GM08714 (cell line): ENCODE data around the gene ADAMTSL1.

Source experiments
- H3K4me3 ChIP-seq: fragments of 200-500 bp; sonication (Bioruptor generic); 2 replicates; pipeline ENCODE4 v1.5.1; 2014; ENCODE audit warnings: mild to moderate bottlenecking, low read length, inconsistent platforms
- ZNF274 ChIP-seq: IDR thresholded peaks from 2 replicates; pipeline ENCODE4 v1.6.1; 2012; ENCODE audit warnings: mild to moderate bottlenecking, low read depth, low read length

The ADAMTSL1 gene

GRCh38 chr9:18507151-18507550 is 33.2 kb downstream of the ADAMTSL1 start:
- TF ChIP-seq ZNF274: no peak
- no peak overlapping the region for H3K4me3 ChIP-seq

DNA sequence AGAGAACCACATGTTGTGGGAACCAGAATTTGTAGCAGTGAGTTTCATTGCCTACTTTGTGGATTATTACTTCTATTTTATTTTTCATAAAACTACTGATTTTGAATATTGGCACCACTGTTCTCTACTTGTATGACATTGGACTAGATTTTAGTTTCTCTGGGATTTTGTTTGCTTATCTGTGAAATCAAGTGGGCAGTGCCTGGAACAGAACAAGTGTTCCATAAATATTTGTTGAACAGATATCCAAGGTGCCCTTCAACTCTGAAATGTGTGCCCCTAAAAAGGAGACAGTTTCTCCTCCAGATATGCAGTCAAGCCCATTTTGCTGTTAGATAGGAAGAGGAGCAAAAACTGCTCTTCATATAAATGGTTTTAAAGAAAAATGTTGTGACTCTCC is 42.6 kb downstream of the ADAMTSL1 start:
- no peak for TF ChIP-seq ZNF274
- no peak overlapping the region for H3K4me3 ChIP-seq

GRCh38 chr9:18516965-18517364 is 43.0 kb downstream of the ADAMTSL1 start:
- no peak for TF ChIP-seq ZNF274
- no peak overlapping the region for H3K4me3 ChIP-seq

DNA sequence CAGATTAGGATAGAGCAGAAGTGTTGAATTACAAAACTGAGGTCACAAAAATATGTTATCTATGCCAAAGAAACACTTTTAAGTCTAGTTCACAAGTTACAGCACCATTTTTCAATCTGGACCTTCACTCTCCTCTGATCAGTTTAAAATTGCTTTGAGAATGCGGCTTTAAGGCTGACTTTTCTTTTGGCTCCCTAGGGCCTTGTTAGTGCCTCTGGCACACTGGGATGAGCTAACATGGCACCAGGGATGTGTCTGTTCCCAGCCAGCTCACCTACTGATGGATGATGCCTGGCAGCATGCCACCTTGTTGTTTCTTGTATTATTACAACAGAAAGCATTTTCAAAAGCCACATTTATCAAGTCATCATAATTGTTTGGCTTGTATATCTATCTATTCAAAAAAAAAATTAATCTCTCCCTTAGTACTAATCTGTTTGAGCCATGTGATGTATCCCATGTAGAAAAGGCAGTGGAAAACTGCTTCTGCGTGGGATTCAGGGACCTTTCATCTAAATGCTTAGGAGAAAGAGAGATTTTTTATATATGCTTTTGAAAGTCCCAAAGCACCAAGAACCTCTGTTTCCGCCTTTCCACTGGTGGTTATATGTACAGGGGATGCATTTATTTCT is 46.6 kb downstream of the ADAMTSL1 start:
- H3K4me3 ChIP-seq: no peak overlapping the region
- TF ChIP-seq ZNF274: no peak

- no peak overlapping the region for H3K4me3 ChIP-seq
- TF ChIP-seq ZNF274: no peak
Measured at GRCh38 chr9:18526685-18527084, 52.7 kb downstream of the ADAMTSL1 start.

- H3K4me3 ChIP-seq: no peak overlapping the region
- TF ChIP-seq ZNF274: no peak
Measured at GRCh38 chr9:18531136-18532065, 57.4 kb downstream of the ADAMTSL1 start.

DNA sequence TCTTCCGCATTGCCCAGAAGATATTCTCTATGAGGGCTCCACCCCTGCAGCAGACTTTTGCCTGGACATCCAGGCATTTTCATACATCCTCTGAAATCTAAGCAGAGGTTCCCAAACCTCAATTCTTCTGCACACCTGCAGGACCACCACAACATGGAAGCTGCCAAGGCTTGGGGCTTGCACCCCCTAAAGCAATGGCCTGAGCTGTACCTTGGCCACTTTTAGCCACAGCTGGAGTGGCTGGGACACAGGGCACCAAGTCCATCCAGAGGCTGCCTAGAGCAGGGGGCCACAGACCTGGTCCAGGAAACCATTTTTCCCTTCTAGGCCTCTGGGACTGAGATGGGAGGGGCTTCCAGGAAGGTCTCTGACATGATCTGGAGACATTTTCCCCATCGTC is 60.7 kb downstream of the ADAMTSL1 start:
- no peak for TF ChIP-seq ZNF274
- H3K4me3 ChIP-seq: no peak overlapping the region

GRCh38 chr9:18536554-18536953 is 62.6 kb downstream of the ADAMTSL1 start:
- no peak overlapping the region for H3K4me3 ChIP-seq
- TF ChIP-seq ZNF274: no peak

DNA sequence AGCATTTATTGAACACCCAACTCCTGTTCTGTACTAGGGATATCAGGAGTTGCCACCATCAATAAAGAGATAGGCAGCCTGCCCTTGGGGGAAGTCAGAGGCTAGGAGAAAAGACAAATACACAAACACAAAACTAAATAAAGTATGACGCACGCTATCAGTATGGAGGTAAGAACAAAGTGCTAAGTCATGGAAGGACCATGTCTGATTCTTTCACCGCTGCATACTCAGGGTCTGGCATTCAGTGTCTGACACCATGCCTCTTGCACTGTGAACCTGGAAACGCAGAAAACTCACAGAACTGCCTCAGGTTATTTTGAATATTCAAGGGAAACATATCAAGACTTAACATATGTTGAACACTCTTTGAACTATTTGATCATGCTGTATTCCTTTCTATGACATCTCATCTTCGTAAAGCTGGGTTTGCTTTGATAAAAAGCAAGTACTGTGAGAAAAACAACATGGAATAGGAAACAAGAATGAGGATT is 65.3 kb downstream of the ADAMTSL1 start:
- TF ChIP-seq ZNF274: no peak
- H3K4me3 ChIP-seq: no peak overlapping the region

DNA sequence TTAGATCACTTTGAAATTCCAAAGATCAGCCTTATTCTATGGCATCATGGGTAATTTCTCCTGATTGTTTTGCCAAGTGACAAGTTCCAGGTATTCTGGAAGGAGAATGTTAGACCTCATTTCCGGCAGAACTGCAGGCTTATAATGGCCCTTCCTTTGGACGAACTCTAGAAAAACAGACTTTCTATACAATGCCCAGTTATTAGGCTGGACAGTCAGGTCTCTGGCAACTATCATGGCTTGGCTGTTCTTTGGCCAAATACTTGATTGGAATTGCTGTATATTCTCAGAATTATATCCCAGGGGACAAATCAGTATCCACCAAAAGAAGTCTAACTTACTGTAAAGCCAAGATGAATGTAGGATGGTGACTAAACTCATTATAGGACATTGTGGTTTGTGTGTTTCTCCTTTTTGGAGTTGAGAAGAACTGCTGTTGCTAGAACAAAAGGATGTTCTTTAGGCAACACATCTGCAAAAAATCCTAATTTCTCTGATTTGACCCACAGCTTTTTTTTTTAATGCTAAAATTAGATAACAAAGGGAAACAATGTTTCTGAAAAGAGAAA is 69.0 kb downstream of the ADAMTSL1 start:
- TF ChIP-seq ZNF274: no peak
- no peak overlapping the region for H3K4me3 ChIP-seq

GRCh38 chr9:18543406-18544192 is 69.6 kb downstream of the ADAMTSL1 start:
- no peak overlapping the region for H3K4me3 ChIP-seq
- no peak for TF ChIP-seq ZNF274

DNA sequence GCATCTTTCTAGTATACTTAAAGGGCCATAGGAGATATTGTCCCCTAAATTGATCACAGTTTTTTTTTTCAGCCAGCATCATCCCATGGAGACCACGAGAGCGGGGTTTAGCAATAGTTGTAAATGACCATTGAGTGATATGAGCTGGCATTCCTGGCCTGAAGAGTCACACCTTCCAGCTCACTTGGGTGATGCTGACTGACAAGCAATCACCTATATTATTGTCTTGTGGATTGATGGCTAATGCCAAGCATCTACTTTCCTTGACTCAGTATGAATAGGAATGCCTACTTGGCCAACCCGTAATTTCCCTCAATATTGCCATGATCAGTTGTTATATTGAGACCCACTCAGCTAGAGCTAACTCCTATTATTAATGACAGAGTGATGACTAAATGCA is 70.5 kb downstream of the ADAMTSL1 start:
- no peak for TF ChIP-seq ZNF274
- no peak overlapping the region for H3K4me3 ChIP-seq

- TF ChIP-seq ZNF274: no peak
- no peak overlapping the region for H3K4me3 ChIP-seq
Measured at GRCh38 chr9:18545636-18546360, 71.8 kb downstream of the ADAMTSL1 start.

DNA sequence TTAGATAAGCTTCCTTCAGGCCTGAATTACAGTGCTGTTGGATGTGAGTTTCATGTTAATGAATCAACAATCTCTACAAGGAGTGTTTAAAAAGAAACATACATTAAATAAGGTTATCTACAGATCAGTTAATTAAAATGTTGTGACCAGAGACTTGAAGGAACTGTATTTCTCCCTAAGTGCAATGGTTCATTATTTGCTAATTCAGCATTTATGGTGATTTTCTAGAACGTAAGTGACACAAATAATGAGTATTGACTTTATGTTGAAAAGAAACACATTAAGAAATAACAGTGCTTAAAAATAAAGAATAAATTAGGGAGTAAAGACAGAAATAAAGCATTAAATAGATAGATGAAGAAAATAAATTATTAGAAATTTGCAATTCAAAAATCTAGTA is 74.5 kb downstream of the ADAMTSL1 start:
- no peak for TF ChIP-seq ZNF274
- H3K4me3 ChIP-seq: no peak overlapping the region
